Sigmoid colon (tissue), 3 donors: Measurements from ENCODE around the gene USP28.

Experiments
- POLR2A ChIP-seq, 2 donors: fragments of 450-650 bp; IDR thresholded peaks; one replicate each; pipeline ENCODE4 v1.6.1; 2016; ENCODE audit warnings: antibody characterized with exemption in 2 of 2, mild to moderate bottlenecking in 2 of 2, moderate library complexity in 2 of 2
- TF ChIP-seq, protein P1 (sequence below), 4 experiments: fragments of 450-650 bp in 3 of 4; fragments of 200-600 bp in 1 of 4; IDR thresholded peaks; one replicate each; pipeline ENCODE4 v1.5.1; 2016 to 2019; ENCODE audit warnings: antibody characterized with exemption in 4 of 4, mild to moderate bottlenecking in 3 of 4, moderate library complexity in 2 of 4

DNA sequence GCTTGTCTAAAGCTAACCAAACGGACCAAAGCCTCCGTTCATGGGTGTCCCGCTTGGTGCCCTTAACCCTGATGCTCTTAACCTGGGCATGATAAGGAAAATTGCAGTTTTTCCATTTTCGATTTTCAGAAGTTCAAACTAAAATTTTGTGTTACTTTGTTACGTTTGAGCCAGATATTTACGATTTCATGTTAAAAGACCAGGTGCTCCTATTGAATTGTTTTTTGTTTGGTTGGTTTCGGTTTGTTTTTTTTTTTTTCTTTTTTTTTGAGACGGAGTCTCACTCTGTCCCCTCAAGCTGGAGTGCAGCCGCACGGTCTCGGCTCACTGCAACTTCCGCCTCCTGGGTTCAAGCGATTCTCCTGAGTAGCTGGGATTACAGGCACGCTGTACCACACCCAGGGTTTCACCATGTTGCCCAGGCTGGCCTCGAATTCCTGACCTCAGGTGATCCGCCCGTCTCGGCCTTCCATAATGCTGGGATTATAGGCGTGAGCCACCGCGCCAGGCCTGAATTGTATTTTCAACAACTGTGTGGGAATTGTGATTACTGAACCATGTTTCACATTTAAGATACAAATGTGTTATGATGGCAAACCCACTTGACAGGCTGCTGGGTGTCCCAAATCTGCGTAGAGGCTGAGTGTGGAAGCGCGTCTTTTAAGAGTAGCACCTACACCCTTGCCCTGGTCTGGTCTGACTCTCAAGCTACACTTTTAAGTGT, 864 bp upstream of the USP28 start:
- TF ChIP-seq POLR2A (IDR thresholded peaks at IDR 0.05), result no peak
- TF ChIP-seq, protein P1, sequence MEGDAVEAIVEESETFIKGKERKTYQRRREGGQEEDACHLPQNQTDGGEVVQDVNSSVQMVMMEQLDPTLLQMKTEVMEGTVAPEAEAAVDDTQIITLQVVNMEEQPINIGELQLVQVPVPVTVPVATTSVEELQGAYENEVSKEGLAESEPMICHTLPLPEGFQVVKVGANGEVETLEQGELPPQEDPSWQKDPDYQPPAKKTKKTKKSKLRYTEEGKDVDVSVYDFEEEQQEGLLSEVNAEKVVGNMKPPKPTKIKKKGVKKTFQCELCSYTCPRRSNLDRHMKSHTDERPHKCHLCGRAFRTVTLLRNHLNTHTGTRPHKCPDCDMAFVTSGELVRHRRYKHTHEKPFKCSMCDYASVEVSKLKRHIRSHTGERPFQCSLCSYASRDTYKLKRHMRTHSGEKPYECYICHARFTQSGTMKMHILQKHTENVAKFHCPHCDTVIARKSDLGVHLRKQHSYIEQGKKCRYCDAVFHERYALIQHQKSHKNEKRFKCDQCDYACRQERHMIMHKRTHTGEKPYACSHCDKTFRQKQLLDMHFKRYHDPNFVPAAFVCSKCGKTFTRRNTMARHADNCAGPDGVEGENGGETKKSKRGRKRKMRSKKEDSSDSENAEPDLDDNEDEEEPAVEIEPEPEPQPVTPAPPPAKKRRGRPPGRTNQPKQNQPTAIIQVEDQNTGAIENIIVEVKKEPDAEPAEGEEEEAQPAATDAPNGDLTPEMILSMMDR (IDR thresholded peaks at IDR 0.05), result no peak
